ENCODE measurements around the gene ARRB1. TPM values are rescaled to one million over a fixed set of nuclear protein-coding genes. Genes with fewer than 3 reads are reported as not detected.
A peak's percentile ranks its signal among the peaks of the same experiment; 100 is the strongest.
"Not testable (repeated sequence)": the region's sequence is repeated elsewhere in the genome, so short reads cannot be mapped to it uniquely, and the experiment has no call there.

Gene ARRB1
- total RNA-seq, 4 donors from 2014 or later, result 41.1 to 102 (median 76.7) TPM

GRCh38 chr11:75334402-75334891, 17.0 kb downstream of the ARRB1 start:
- no peaks in the 10 kb centered on the region for H3K27me3 ChIP-seq
- no peak for DNase-seq (ENCODE audit: extremely low spot score)
- H3K27ac ChIP-seq (replicated peaks in 1 of 4), result peak overlapping the region; percentile 95 to 98 (median 97)
- no peaks in the 10 kb centered on the region for H3K36me3 ChIP-seq
- H3K4me3 ChIP-seq, result no peak overlapping the region
- WGBS, result 50% methylated on average over 2 of the region's 2 CpGs
- H3K9me3 ChIP-seq, result no peaks in the 10 kb centered on the region
- intact Hi-C loops (cut with DNase I), result no loop called here
- TF ChIP-seq POLR2AphosphoS5 (IDR thresholded peaks at IDR 0.05) (no peak), POLR2A (IDR thresholded peaks at IDR 0.05; ENCODE audit: low read depth) (no peak), CTCF (IDR thresholded peaks at IDR 0.05) (no peak), EP300 (IDR thresholded peaks at IDR 0.05) (no peak)
- H3K4me1 ChIP-seq, result peaks cover 66 to 100% (median 100%) of the 10 kb centered on the region in 4 donors

- no peak for DNase-seq (ENCODE audit: extremely low spot score)
- Histone ChIP-seq H3K27me3 (no peaks in the 10 kb centered on the region), H3K36me3 (no peaks in the 10 kb centered on the region), H3K4me3 (no peak overlapping the region), H3K4me1 (peaks cover 66 to 100% (median 100%) of the 10 kb centered on the region in 4 donors), H3K27ac (replicated peaks in 1 of 4) (peak overlapping the region; percentile 95 to 98 (median 97)), H3K9me3 (no peaks in the 10 kb centered on the region)
- 86% methylated on average over 1 of the region's 7 CpGs for WGBS
- TF ChIP-seq POLR2AphosphoS5 (IDR thresholded peaks at IDR 0.05) (peak in 1 of 2 donors; percentile 2), POLR2A (IDR thresholded peaks at IDR 0.05; ENCODE audit: low read depth) (no peak)
- intact Hi-C loops (cut with DNase I), result no loop called here
Measured at GRCh38 chr11:75333807-75334140, 17.7 kb downstream of the ARRB1 start.

GRCh38 chr11:75333022-75333806, 18.2 kb downstream of the ARRB1 start:
- no peak overlapping the region for H3K4me3 ChIP-seq
- peak overlapping the region; percentile 95 to 98 (median 97) for H3K27ac ChIP-seq (replicated peaks in 1 of 4)
- no peaks in the 10 kb centered on the region for H3K36me3 ChIP-seq
- H3K4me1 ChIP-seq, result peaks cover 64 to 100% (median 100%) of the 10 kb centered on the region in 4 donors
- H3K9me3 ChIP-seq, result no peaks in the 10 kb centered on the region
- TF ChIP-seq CTCF (IDR thresholded peaks at IDR 0.05) (no peak), POLR2AphosphoS5 (IDR thresholded peaks at IDR 0.05) (peak in 1 of 2 donors; percentile 4)
- intact Hi-C loops (cut with DNase I), result no loop called here
- WGBS, result 54% methylated on average over 7 of the region's 8 CpGs
- DNase-seq (ENCODE audit: extremely low spot score), result no peak
- no peaks in the 10 kb centered on the region for H3K27me3 ChIP-seq

- H3K36me3 ChIP-seq; H3K27me3 ChIP-seq; H3K4me3 ChIP-seq; intact Hi-C loops (cut with DNase I); H3K9me3 ChIP-seq; DNase-seq (ENCODE audit: extremely low spot score): not testable (repeated sequence)
- Histone ChIP-seq H3K27ac (replicated peaks in 1 of 4) (peak overlapping the region; percentile 80 to 98 (median 96)), H3K4me1 (peaks cover 49 to 99% (median 95%) of the 10 kb centered on the region in 4 donors)
- WGBS, result 85% methylated on average over 9 of the region's 9 CpGs
Measured at GRCh38 chr11:75331761-75332160, 19.7 kb downstream of the ARRB1 start.

- peaks cover 45 to 99% (median 95%) of the 10 kb centered on the region in 4 donors for H3K4me1 ChIP-seq
- H3K4me3 ChIP-seq; H3K36me3 ChIP-seq; H3K9me3 ChIP-seq; DNase-seq (ENCODE audit: extremely low spot score); H3K27me3 ChIP-seq; intact Hi-C loops (cut with DNase I): not testable (repeated sequence)
- 90% methylated on average over 6 of the region's 6 CpGs for WGBS
- H3K27ac ChIP-seq (replicated peaks in 1 of 4), result peak overlapping the region; percentile 80 to 98 (median 96)
Measured at GRCh38 chr11:75331304-75331703, 20.2 kb downstream of the ARRB1 start.

- H3K9me3 ChIP-seq; H3K4me3 ChIP-seq; H3K36me3 ChIP-seq; intact Hi-C loops (cut with DNase I); DNase-seq (ENCODE audit: extremely low spot score); H3K27me3 ChIP-seq: not testable (repeated sequence)
- WGBS, result 87% methylated on average over 14 of the region's 14 CpGs
- Histone ChIP-seq H3K27ac (replicated peaks in 1 of 4) (peak overlapping the region; percentile 80 to 98 (median 96)), H3K4me1 (peaks cover 41 to 99% (median 95%) of the 10 kb centered on the region in 4 donors)
Measured at GRCh38 chr11:75330886-75331285, 20.6 kb downstream of the ARRB1 start.
